Liver (tissue), 3 donors: ENCODE results near the gene CHP1.
"Not testable (repeated sequence)": the region's sequence is repeated elsewhere in the genome, so short reads cannot be mapped to it uniquely, and the experiment has no call there.

Experiments used
- FOXA1 ChIP-seq: IDR thresholded peaks from 2 replicates; pipeline ENCODE4 v1.6.1; 2016; ENCODE audit warnings: antibody characterized with exemption
- FOXA2 ChIP-seq: IDR thresholded peaks from 2 replicates; pipeline ENCODE4 v1.6.1; 2016; ENCODE audit warnings: antibody characterized with exemption
- GABPA ChIP-seq, 2 donors: IDR thresholded peaks in 1 of 2; conservative IDR thresholded peaks in 1 of 2; 2 replicates each; pipeline ENCODE4 v1.6.1; 2016; ENCODE audit warnings: antibody characterized with exemption in 2 of 2, mild to moderate bottlenecking in 1 of 2, moderate library complexity in 1 of 2
- JUND ChIP-seq, 2 donors: IDR thresholded peaks; 2 replicates each; pipeline ENCODE4 v1.6.1; 2016; ENCODE audit warnings: antibody characterized with exemption in 2 of 2
- RXRA ChIP-seq, 2 donors: IDR thresholded peaks; 2 replicates each; pipeline ENCODE4 v1.6.1; 2017 to 2018; ENCODE audit warnings: antibody characterized with exemption in 2 of 2, mild to moderate bottlenecking in 1 of 2
- TAF1 ChIP-seq: conservative IDR thresholded peaks from 2 replicates; pipeline ENCODE4 v1.6.1; 2016; ENCODE audit warnings: antibody characterized with exemption, mild to moderate bottlenecking
- YY1 ChIP-seq: IDR thresholded peaks from 2 replicates; pipeline ENCODE4 v1.6.1; 2016; ENCODE audit warnings: antibody characterized with exemption, mild to moderate bottlenecking
- TF ChIP-seq, protein P1 (sequence below): fragments of 150-350 bp; IDR thresholded peaks from 2 replicates; pipeline ENCODE4 v1.5.1; 2017; ENCODE audit warnings: improper control_type of control experiment, low read depth, low read length; ENCODE audit not compliant: missing input control
- TF ChIP-seq, protein P2 (sequence below): IDR thresholded peaks from 2 replicates; pipeline ENCODE4 v1.6.1; 2016; ENCODE audit warnings: antibody characterized with exemption
- TF ChIP-seq, protein P3 (sequence below): IDR thresholded peaks from 2 replicates; pipeline ENCODE4 v1.6.1; 2016; ENCODE audit warnings: antibody characterized with exemption
- TF ChIP-seq, protein P4 (sequence below): IDR thresholded peaks from 2 replicates; pipeline ENCODE4 v1.6.1; 2016; ENCODE audit warnings: antibody characterized with exemption
- TF ChIP-seq, protein P5 (sequence below): IDR thresholded peaks from 2 replicates; pipeline ENCODE4 v1.6.1; 2016; ENCODE audit warnings: antibody characterized with exemption, mild to moderate bottlenecking
- donor health status: healthy.
- donor health status: healthy.

DNA sequence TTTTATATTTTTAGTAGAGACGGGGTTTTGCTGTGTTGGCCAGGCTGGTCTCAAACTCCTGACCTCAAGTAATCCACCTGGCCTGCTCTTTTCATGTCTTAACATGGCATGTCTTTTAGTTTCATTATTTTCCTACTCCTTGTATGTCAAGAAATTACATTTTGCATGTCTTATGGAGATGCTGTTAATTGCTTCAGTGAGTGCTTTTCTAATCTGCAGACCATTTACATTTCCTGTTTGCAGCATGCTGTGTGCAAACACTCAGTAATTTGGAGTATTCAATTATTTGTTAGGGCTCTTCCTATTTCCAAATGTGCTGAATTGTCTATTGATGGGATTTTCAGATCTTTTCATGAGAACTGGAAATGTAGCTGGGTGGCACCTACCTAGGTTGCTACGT lies 70.1 kb downstream of the CHP1 start:
- TF ChIP-seq GABPA (IDR thresholded peaks at IDR 0.05 in 1 of 2, conservative IDR thresholded peaks at IDR 0.05 in 1 of 2); YY1; FOXA1; RXRA (IDR thresholded peaks at IDR 0.05); FOXA2; TAF1; JUND (IDR thresholded peaks at IDR 0.05): not testable (repeated sequence)
- TF ChIP-seq, protein P1, sequence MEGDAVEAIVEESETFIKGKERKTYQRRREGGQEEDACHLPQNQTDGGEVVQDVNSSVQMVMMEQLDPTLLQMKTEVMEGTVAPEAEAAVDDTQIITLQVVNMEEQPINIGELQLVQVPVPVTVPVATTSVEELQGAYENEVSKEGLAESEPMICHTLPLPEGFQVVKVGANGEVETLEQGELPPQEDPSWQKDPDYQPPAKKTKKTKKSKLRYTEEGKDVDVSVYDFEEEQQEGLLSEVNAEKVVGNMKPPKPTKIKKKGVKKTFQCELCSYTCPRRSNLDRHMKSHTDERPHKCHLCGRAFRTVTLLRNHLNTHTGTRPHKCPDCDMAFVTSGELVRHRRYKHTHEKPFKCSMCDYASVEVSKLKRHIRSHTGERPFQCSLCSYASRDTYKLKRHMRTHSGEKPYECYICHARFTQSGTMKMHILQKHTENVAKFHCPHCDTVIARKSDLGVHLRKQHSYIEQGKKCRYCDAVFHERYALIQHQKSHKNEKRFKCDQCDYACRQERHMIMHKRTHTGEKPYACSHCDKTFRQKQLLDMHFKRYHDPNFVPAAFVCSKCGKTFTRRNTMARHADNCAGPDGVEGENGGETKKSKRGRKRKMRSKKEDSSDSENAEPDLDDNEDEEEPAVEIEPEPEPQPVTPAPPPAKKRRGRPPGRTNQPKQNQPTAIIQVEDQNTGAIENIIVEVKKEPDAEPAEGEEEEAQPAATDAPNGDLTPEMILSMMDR = not testable (repeated sequence)
- TF ChIP-seq, protein P2, sequence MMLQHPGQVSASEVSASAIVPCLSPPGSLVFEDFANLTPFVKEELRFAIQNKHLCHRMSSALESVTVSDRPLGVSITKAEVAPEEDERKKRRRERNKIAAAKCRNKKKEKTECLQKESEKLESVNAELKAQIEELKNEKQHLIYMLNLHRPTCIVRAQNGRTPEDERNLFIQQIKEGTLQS = not testable (repeated sequence)
- TF ChIP-seq, protein P3, sequence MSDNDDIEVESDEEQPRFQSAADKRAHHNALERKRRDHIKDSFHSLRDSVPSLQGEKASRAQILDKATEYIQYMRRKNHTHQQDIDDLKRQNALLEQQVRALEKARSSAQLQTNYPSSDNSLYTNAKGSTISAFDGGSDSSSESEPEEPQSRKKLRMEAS = not testable (repeated sequence)
- TF ChIP-seq, protein P4, sequence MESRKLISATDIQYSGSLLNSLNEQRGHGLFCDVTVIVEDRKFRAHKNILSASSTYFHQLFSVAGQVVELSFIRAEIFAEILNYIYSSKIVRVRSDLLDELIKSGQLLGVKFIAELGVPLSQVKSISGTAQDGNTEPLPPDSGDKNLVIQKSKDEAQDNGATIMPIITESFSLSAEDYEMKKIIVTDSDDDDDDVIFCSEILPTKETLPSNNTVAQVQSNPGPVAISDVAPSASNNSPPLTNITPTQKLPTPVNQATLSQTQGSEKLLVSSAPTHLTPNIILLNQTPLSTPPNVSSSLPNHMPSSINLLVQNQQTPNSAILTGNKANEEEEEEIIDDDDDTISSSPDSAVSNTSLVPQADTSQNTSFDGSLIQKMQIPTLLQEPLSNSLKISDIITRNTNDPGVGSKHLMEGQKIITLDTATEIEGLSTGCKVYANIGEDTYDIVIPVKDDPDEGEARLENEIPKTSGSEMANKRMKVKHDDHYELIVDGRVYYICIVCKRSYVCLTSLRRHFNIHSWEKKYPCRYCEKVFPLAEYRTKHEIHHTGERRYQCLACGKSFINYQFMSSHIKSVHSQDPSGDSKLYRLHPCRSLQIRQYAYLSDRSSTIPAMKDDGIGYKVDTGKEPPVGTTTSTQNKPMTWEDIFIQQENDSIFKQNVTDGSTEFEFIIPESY = not testable (repeated sequence)
- TF ChIP-seq, protein P5, sequence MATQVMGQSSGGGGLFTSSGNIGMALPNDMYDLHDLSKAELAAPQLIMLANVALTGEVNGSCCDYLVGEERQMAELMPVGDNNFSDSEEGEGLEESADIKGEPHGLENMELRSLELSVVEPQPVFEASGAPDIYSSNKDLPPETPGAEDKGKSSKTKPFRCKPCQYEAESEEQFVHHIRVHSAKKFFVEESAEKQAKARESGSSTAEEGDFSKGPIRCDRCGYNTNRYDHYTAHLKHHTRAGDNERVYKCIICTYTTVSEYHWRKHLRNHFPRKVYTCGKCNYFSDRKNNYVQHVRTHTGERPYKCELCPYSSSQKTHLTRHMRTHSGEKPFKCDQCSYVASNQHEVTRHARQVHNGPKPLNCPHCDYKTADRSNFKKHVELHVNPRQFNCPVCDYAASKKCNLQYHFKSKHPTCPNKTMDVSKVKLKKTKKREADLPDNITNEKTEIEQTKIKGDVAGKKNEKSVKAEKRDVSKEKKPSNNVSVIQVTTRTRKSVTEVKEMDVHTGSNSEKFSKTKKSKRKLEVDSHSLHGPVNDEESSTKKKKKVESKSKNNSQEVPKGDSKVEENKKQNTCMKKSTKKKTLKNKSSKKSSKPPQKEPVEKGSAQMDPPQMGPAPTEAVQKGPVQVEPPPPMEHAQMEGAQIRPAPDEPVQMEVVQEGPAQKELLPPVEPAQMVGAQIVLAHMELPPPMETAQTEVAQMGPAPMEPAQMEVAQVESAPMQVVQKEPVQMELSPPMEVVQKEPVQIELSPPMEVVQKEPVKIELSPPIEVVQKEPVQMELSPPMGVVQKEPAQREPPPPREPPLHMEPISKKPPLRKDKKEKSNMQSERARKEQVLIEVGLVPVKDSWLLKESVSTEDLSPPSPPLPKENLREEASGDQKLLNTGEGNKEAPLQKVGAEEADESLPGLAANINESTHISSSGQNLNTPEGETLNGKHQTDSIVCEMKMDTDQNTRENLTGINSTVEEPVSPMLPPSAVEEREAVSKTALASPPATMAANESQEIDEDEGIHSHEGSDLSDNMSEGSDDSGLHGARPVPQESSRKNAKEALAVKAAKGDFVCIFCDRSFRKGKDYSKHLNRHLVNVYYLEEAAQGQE = not testable (repeated sequence)
